ENCODE results near the gene MRAS.

Gene MRAS

DNA sequence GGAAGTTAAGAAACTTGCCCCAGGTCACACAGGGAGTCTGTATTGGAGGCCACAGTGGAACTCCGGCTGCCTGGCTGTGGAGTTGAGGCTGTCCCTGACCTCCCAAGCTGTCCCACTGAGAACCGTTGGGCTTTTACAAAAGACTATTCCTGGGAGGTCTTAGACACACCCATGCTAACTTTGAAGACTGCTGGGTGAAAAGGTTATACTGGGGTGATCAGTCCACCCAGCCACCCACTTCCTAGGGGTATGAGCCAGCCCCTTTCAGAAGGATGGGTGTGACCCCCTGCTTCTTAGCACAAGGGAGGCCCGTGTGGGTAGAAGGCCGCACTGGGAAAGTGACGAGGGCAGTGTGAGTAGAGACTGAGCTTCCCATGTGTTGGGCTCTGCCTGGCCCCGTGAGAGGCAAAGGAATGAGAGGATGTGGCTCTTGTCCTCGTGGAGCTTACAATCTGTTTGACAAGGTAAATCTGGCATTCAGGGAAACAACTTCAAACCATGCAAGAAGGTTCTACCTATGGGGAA lies 19.0 kb downstream of the MRAS start:
- TF ChIP-seq, protein P1, sequence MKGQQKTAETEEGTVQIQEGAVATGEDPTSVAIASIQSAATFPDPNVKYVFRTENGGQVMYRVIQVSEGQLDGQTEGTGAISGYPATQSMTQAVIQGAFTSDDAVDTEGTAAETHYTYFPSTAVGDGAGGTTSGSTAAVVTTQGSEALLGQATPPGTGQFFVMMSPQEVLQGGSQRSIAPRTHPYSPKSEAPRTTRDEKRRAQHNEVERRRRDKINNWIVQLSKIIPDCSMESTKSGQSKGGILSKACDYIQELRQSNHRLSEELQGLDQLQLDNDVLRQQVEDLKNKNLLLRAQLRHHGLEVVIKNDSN (IDR thresholded peaks at IDR 0.05), result no peak
- TF ChIP-seq ZBTB7A (IDR thresholded peaks at IDR 0.05; ENCODE audit: low read depth) (no peak), MAX (IDR thresholded peaks at IDR 0.05) (no peak), FOXM1 (IDR thresholded peaks at IDR 0.05; ENCODE audit: borderline replicate concordance, low read depth) (no peak), TCF12 (IDR thresholded peaks at IDR 0.05; ENCODE audit: low read depth) (no peak), CEBPB (IDR thresholded peaks at IDR 0.05) (no peak), RAD21 (IDR thresholded peaks at IDR 0.05; ENCODE audit: low read depth) (no peak), TEAD4 (IDR thresholded peaks at IDR 0.05) (no peak), EGR1 (IDR thresholded peaks at IDR 0.05) (no peak)
- TF ChIP-seq, protein P2, sequence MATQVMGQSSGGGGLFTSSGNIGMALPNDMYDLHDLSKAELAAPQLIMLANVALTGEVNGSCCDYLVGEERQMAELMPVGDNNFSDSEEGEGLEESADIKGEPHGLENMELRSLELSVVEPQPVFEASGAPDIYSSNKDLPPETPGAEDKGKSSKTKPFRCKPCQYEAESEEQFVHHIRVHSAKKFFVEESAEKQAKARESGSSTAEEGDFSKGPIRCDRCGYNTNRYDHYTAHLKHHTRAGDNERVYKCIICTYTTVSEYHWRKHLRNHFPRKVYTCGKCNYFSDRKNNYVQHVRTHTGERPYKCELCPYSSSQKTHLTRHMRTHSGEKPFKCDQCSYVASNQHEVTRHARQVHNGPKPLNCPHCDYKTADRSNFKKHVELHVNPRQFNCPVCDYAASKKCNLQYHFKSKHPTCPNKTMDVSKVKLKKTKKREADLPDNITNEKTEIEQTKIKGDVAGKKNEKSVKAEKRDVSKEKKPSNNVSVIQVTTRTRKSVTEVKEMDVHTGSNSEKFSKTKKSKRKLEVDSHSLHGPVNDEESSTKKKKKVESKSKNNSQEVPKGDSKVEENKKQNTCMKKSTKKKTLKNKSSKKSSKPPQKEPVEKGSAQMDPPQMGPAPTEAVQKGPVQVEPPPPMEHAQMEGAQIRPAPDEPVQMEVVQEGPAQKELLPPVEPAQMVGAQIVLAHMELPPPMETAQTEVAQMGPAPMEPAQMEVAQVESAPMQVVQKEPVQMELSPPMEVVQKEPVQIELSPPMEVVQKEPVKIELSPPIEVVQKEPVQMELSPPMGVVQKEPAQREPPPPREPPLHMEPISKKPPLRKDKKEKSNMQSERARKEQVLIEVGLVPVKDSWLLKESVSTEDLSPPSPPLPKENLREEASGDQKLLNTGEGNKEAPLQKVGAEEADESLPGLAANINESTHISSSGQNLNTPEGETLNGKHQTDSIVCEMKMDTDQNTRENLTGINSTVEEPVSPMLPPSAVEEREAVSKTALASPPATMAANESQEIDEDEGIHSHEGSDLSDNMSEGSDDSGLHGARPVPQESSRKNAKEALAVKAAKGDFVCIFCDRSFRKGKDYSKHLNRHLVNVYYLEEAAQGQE (IDR thresholded peaks at IDR 0.05; ENCODE audit: low read depth), result no peak

DNA sequence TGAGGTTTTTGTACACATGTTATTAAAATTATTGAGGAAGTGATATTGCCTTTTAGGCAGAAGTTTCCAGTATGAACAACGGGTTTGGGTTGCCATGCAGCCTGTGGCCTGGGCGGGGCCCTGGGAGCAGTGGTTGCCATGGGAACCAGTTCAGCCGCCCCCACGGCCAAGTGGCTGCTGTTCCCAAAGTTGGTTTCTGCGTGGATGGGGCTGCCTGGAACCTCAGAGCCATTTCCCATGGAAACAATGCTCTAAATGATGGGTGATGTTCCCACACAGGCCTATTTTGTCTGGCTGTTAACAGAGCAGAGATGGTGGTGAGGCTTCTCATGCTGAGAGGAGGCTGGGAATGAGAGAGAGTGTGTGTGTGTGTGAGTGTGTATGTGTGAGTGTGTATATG lies 19.5 kb downstream of the MRAS start:
- TF ChIP-seq MAX (IDR thresholded peaks at IDR 0.05) (no peak), TCF12 (IDR thresholded peaks at IDR 0.05; ENCODE audit: low read depth) (no peak), CEBPB (IDR thresholded peaks at IDR 0.05) (no peak), EGR1 (IDR thresholded peaks at IDR 0.05) (no peak), EP300 (IDR thresholded peaks at IDR 0.05; ENCODE audit: borderline replicate concordance) (no peak), ZBTB7A (IDR thresholded peaks at IDR 0.05; ENCODE audit: low read depth) (no peak), FOXM1 (IDR thresholded peaks at IDR 0.05; ENCODE audit: borderline replicate concordance, low read depth) (no peak), YY1 (IDR thresholded peaks at IDR 0.05; ENCODE audit: low read depth) (no peak), CREB1 (IDR thresholded peaks at IDR 0.05; ENCODE audit: low read depth) (no peak), TEAD4 (IDR thresholded peaks at IDR 0.05) (no peak), NFIC (IDR thresholded peaks at IDR 0.05) (no peak), TAF1 (IDR thresholded peaks at IDR 0.05; ENCODE audit: low read depth) (no peak), RAD21 (IDR thresholded peaks at IDR 0.05; ENCODE audit: low read depth) (no peak)
- TF ChIP-seq, protein P2 (IDR thresholded peaks at IDR 0.05; ENCODE audit: low read depth), result no peak
- TF ChIP-seq, protein P1 (IDR thresholded peaks at IDR 0.05), result no peak

GRCh38 chr3:138369151-138369900 lies 20.9 kb downstream of the MRAS start:
- TF ChIP-seq CREB1 (IDR thresholded peaks at IDR 0.05; ENCODE audit: low read depth), result no peak
- no peak for TF ChIP-seq TAF1 (IDR thresholded peaks at IDR 0.05; ENCODE audit: low read depth)
- TF ChIP-seq MAX (IDR thresholded peaks at IDR 0.05), result no peak

GRCh38 chr3:138370321-138370720 lies 21.9 kb downstream of the MRAS start:
- TF ChIP-seq, protein P2 (IDR thresholded peaks at IDR 0.05; ENCODE audit: low read depth), result no peak
- TF ChIP-seq EGR1 (IDR thresholded peaks at IDR 0.05) (no peak), MAX (IDR thresholded peaks at IDR 0.05) (no peak)
